PFSK-1 (cell line): Measurements from ENCODE around the gene MAB21L4.

ENCODE experiments used
- FOXP2 ChIP-seq: optimal IDR thresholded peaks from 2 replicates; pipeline ENCODE3; 2011; ENCODE audit warnings: borderline replicate concordance, control low read depth, inconsistent platforms; ENCODE audit not compliant: insufficient read depth; ENCODE audit errors: extremely low read length, extremely low read depth
- POLR2AphosphoS5 ChIP-seq: IDR thresholded peaks from 2 replicates; pipeline ENCODE4 v1.6.1; 2012; ENCODE audit warnings: low read depth, mild to moderate bottlenecking, control low read depth, low read length, moderate library complexity
- SIN3A ChIP-seq: IDR thresholded peaks from 2 replicates; pipeline ENCODE4 v1.6.1; 2012; ENCODE audit warnings: mild to moderate bottlenecking, low read length, moderate library complexity, borderline replicate concordance; ENCODE audit not compliant: insufficient read depth
- TF ChIP-seq, protein P1 (sequence below), 2 experiments: IDR thresholded peaks; 2 replicates each; pipeline versions ENCODE4 v1.6.1 to v1.8.0; 2011 to 2012; ENCODE audit warnings: low read depth in 2 of 2, low read length in 2 of 2, control low read depth in 1 of 2, inconsistent platforms in 1 of 2, mild to moderate bottlenecking in 1 of 2, moderate library complexity in 1 of 2; ENCODE audit not compliant: insufficient read depth in 1 of 2

DNA sequence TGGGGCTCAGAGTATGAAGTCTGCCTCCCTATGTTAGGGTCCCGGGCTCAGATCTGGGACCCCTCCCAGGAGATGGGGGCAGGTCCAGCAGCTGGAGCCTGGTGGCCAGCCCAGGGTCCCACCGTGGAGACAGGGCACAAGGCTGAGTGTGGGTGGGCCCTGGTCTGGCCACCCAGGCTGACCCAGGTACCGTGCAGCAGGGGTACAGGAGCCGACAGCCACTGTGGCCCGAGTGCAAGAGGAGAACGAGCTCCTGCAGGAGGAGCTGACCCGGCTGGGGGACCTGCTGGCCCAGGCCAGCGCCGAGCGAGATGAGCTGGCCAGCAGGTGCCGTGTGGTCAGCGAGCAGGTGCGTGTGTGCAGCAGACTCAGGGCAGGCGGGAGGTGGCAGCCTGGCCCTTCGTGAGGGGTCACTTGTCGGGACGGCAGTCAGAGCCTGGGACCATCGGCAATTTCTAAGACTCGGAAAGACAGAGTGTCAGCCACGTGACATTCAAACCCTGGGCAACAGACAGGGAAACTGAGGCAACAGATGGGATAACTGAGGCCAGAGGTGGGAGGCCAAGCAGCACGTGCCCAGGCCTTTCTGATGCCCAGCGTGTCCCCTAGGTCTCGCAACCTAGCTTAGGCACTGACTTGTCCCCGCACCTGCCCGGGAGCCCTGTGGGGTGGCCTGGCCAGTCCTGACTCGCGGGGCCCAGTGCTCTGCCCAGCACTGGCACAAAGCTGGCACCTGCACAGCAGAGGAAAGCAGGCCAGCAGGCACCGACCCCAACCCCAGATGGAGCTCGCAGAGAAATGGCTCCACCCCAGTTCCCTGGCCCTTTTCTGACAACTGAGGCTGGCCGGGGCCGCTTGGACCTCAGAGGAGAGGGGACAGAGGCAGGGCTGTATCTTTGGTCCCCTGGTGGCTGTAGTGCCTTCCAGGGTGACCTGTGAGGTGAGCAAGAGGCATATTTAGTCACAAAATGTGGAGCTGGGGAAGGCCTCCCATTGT lies 24.1 kb upstream of the MAB21L4 start:
- TF ChIP-seq, protein P1, sequence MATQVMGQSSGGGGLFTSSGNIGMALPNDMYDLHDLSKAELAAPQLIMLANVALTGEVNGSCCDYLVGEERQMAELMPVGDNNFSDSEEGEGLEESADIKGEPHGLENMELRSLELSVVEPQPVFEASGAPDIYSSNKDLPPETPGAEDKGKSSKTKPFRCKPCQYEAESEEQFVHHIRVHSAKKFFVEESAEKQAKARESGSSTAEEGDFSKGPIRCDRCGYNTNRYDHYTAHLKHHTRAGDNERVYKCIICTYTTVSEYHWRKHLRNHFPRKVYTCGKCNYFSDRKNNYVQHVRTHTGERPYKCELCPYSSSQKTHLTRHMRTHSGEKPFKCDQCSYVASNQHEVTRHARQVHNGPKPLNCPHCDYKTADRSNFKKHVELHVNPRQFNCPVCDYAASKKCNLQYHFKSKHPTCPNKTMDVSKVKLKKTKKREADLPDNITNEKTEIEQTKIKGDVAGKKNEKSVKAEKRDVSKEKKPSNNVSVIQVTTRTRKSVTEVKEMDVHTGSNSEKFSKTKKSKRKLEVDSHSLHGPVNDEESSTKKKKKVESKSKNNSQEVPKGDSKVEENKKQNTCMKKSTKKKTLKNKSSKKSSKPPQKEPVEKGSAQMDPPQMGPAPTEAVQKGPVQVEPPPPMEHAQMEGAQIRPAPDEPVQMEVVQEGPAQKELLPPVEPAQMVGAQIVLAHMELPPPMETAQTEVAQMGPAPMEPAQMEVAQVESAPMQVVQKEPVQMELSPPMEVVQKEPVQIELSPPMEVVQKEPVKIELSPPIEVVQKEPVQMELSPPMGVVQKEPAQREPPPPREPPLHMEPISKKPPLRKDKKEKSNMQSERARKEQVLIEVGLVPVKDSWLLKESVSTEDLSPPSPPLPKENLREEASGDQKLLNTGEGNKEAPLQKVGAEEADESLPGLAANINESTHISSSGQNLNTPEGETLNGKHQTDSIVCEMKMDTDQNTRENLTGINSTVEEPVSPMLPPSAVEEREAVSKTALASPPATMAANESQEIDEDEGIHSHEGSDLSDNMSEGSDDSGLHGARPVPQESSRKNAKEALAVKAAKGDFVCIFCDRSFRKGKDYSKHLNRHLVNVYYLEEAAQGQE (IDR thresholded peaks at IDR 0.05; ENCODE audit: insufficient read depth in 1 of 2, low read depth in 2 of 2, low read length in 2 of 2) = no peak
- TF ChIP-seq POLR2AphosphoS5 = no peak
- no peak for TF ChIP-seq SIN3A
- no peak for TF ChIP-seq FOXP2
